Esophagus squamous epithelium (tissue), 5 donors: ENCODE measurements around the gene NPHP3. TPM values are rescaled to one million over a fixed set of nuclear protein-coding genes. Genes with fewer than 3 reads are reported as not detected.

ENCODE experiments used
- DNase-seq: peaks from one replicate; lab custom pipeline; 2025; lab: John Stamatoyannopoulos, UW
- H3K27ac ChIP-seq, 4 donors: fragments of 200-600 bp; sonication (generic); one replicate each; pipeline ENCODE4 v1.5.1; 2016 to 2019; ENCODE audit warnings: mild to moderate bottlenecking in 1 of 4
- H3K27me3 ChIP-seq, 4 donors: fragments of 200-600 bp; sonication (generic); 1 replicate in 3 of 4; 2 replicates in 1 of 4; pipeline versions ENCODE4 v1.5.1 to v1.6.0; 2017 to 2021; ENCODE audit warnings: antibody characterized with exemption in 1 of 4
- H3K36me3 ChIP-seq, 3 donors: fragments of 200-600 bp; sonication (generic); one replicate each; pipeline ENCODE4 v1.5.1; 2016 to 2019
- H3K4me1 ChIP-seq, 3 donors: fragments of 200-600 bp; sonication (generic); one replicate each; pipeline ENCODE4 v1.5.1; 2017 to 2019
- H3K4me3 ChIP-seq, 4 donors: fragments of 200-600 bp; sonication (generic); 1 replicate in 3 of 4; 2 replicates in 1 of 4; pipeline ENCODE4 v1.5.1; 2016 to 2019; ENCODE audit warnings: mild to moderate bottlenecking in 2 of 4, moderate library complexity in 1 of 4
- H3K9me3 ChIP-seq, 3 donors: fragments of 200-600 bp; sonication (generic); one replicate each; pipeline ENCODE4 v1.5.1; 2016 to 2019
- POLR2A ChIP-seq, 4 donors: fragments of 450-650 bp; IDR thresholded peaks; one replicate each; pipeline ENCODE4 v1.6.1; 2017; ENCODE audit warnings: antibody characterized with exemption in 4 of 4, mild to moderate bottlenecking in 4 of 4, moderate library complexity in 3 of 4
- WGBS, 2 donors: methylation state at CpG; one replicate each; pipeline ENCODE4 v1.1.5; 2018; 5-methylcytosine and 5-hydroxymethylcytosine counted together
- intact Hi-C: fragments of 100-400 bp; cut with DNase I; formaldehyde crosslinking; loops from one replicate; pipeline ENCODE4 v1.15.0; 2022
- total RNA-seq, 4 donors: library from RNA; depleted of rRNA; stranded (reverse); fragments of >200 nt; gene quantifications; one replicate each; pipeline ENCODE4 v1.1.0, GENCODE V29; 2016
- TF ChIP-seq, protein P1 (sequence below), 6 experiments: fragments of 450-650 bp in 4 of 6; fragments of 200-600 bp in 2 of 6; sonication (generic) in 2 of 6; IDR thresholded peaks; one replicate each; pipeline ENCODE4 v1.5.1; 2016 to 2019; ENCODE audit warnings: antibody characterized with exemption in 6 of 6, mild to moderate bottlenecking in 4 of 6, moderate library complexity in 4 of 6
- donor health status: DM: yes; HTN: yes; CAD: no.

NPHP3 gene
- total RNA-seq, 4 donors from 2014 or later = 7.1 to 27.8 (median 9.1) TPM

DNA sequence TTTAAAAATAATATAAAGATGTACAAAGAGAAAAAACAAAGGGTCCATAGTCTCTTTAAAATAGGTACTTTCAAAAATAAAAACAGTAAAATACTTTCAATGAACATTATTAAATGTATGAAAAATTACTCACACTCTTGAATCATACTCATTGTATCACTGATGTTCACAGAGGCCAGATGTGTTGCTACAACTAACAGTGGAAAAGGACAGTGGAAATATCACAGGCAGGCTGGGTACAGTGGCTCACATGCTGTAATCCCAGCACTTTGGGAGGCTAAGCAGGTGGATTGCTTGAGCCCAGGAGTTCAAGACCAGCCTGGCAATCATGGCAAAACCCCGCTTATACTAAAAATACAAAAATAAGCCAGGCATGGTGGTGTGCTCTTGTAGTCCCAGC, 26.8 kb downstream of the NPHP3 start:
- peaks cover 6 to 100% (median 16%) of the 10 kb centered on the region in 3 donors for H3K36me3 ChIP-seq
- no peak overlapping the region for H3K4me3 ChIP-seq
- TF ChIP-seq, protein P1, sequence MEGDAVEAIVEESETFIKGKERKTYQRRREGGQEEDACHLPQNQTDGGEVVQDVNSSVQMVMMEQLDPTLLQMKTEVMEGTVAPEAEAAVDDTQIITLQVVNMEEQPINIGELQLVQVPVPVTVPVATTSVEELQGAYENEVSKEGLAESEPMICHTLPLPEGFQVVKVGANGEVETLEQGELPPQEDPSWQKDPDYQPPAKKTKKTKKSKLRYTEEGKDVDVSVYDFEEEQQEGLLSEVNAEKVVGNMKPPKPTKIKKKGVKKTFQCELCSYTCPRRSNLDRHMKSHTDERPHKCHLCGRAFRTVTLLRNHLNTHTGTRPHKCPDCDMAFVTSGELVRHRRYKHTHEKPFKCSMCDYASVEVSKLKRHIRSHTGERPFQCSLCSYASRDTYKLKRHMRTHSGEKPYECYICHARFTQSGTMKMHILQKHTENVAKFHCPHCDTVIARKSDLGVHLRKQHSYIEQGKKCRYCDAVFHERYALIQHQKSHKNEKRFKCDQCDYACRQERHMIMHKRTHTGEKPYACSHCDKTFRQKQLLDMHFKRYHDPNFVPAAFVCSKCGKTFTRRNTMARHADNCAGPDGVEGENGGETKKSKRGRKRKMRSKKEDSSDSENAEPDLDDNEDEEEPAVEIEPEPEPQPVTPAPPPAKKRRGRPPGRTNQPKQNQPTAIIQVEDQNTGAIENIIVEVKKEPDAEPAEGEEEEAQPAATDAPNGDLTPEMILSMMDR (IDR thresholded peaks at IDR 0.05) = no peak
- TF ChIP-seq POLR2A (IDR thresholded peaks at IDR 0.05) = no peak
- no peaks in the 10 kb centered on the region for H3K27me3 ChIP-seq
- no peaks in the 10 kb centered on the region for H3K9me3 ChIP-seq
- intact Hi-C loops = no loop called here
- 89 to 91% methylated on average over 1 of the region's 1 CpG for WGBS, 2 donors
- H3K4me1 ChIP-seq = no peaks in the 10 kb centered on the region
- no peak overlapping the region for H3K27ac ChIP-seq
- DNase-seq = no peak

DNA sequence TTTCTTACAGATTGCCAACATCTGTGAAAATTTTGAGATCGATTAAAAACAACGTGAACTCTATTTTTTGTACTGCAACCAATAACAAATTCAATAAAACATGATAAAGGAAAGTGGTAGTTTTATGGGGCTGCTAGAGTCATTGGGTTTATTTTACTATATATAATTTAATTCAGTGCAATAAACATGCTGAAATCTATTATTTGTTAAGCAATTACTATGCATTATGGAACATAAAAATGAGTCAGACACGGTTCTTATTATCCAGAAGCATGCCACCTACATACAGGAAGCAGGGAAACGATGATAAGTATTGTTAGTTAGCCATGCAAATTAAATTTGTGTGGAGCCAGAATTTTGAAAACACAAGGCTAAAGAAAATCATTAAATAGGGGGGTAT, 27.2 kb downstream of the NPHP3 start:
- WGBS, 2 donors = 72 to 85% methylated on average over 4 of the region's 4 CpGs
- H3K27ac ChIP-seq = no peak overlapping the region
- no peak for DNase-seq
- intact Hi-C loops = no loop called here
- no peaks in the 10 kb centered on the region for H3K4me1 ChIP-seq
- peaks cover 6 to 100% (median 16%) of the 10 kb centered on the region in 3 donors for H3K36me3 ChIP-seq
- no peak overlapping the region for H3K4me3 ChIP-seq
- TF ChIP-seq, protein P1 (IDR thresholded peaks at IDR 0.05) = no peak
- no peak for TF ChIP-seq POLR2A (IDR thresholded peaks at IDR 0.05)
- no peaks in the 10 kb centered on the region for H3K9me3 ChIP-seq
- H3K27me3 ChIP-seq = no peaks in the 10 kb centered on the region

DNA sequence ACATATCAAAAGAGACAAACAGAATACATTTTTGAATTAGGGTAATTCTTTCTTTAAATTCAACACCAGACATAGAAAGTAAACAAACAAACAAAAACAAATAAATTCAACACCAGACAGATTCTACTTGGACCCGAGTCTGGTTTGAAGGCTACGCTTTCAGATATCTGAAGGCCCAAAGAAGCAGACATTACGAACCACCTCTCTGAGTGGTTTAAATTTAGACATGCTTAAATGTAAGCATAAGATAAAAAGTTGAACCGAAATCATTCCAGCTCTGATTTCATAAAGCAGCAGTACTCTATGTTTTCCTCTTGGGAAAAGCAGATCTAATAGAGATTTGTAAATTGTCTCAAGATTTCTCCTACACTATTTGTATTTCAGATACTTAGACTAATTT, 32.2 kb downstream of the NPHP3 start:
- TF ChIP-seq POLR2A (IDR thresholded peaks at IDR 0.05) = no peak
- TF ChIP-seq, protein P1 (IDR thresholded peaks at IDR 0.05) = no peak

DNA sequence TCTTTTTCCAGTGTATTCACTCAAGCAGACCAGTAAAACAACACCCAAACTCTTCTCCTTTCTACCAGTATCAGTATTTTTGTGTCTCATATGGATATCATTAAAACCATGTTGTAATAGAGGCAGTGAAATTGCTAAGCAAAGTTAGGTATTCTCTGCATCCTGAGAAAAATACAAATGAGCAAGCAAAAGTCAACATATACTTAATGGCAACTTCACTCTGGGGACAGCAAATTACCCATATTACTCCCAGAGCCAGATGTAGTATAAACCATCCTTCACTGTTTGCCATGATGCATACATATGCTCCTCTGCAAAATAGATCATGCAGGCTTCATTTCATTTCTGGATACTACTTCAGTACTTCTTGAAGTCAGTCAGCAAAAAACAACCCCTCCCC, 40.0 kb downstream of the NPHP3 start:
- no peaks in the 10 kb centered on the region for H3K27me3 ChIP-seq
- H3K36me3 ChIP-seq = peaks cover 0 to 96% (median 14%) of the 10 kb centered on the region in 3 donors
- no peaks in the 10 kb centered on the region for H3K9me3 ChIP-seq
- no peak overlapping the region for H3K27ac ChIP-seq
- intact Hi-C loops = no loop called here
- no peak overlapping the region for H3K4me3 ChIP-seq
- DNase-seq = no peak
- H3K4me1 ChIP-seq = no peaks in the 10 kb centered on the region
- TF ChIP-seq POLR2A (IDR thresholded peaks at IDR 0.05) = no peak
- TF ChIP-seq, protein P1 (IDR thresholded peaks at IDR 0.05) = no peak

More for the DNA sequence above, 32.2 kb downstream of the NPHP3 start:
- Histone ChIP-seq H3K36me3 (peaks cover 6 to 100% (median 15%) of the 10 kb centered on the region in 3 donors), H3K4me3 (no peak overlapping the region), H3K27ac (no peak overlapping the region), H3K4me1 (no peaks in the 10 kb centered on the region), H3K9me3 (no peaks in the 10 kb centered on the region), H3K27me3 (no peaks in the 10 kb centered on the region)
- 78 to 96% methylated on average over 4 of the region's 4 CpGs for WGBS, 2 donors
- DNase-seq = no peak
- intact Hi-C loops = no loop called here

DNA sequence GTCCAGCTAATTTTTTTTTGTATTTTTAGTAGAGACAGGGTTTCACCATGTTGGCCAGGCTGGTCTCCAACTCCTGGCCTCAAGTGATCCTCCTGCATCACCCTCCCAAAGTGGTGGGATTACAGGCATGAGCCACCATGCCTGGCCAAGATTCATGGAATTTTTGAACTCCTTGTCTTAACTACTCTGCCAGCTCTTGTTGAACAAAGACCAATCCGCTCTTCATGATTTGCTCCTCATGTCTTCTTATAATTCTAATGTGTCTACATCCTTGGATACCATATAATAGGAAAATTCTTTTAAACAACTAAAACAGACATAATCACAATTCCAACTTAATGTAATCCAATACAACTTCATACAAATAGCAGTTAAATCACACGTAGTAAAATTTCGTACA, 40.8 kb downstream of the NPHP3 start:
- H3K27ac ChIP-seq = no peak overlapping the region
- no peak for TF ChIP-seq POLR2A (IDR thresholded peaks at IDR 0.05)
- TF ChIP-seq, protein P1 (IDR thresholded peaks at IDR 0.05) = no peak
- H3K4me1 ChIP-seq = no peaks in the 10 kb centered on the region
- H3K36me3 ChIP-seq = peaks cover 0 to 96% (median 14%) of the 10 kb centered on the region in 3 donors
- H3K27me3 ChIP-seq = no peaks in the 10 kb centered on the region
- H3K9me3 ChIP-seq = no peaks in the 10 kb centered on the region
- H3K4me3 ChIP-seq = no peak overlapping the region
- 82 to 84% methylated on average over 3 of the region's 3 CpGs for WGBS, 2 donors
- no peak for DNase-seq
- intact Hi-C loops = no loop called here
